ENCODE data around the gene HOTAIR.

The HOTAIR gene

GRCh38 chr12:54000116-54001114 lies 25.7 kb upstream of the HOTAIR start, which contains the start of gene HOXC9:
Gene HOXC9 (plus strand): TSS chr12:54000161. CDS start chr12:54000189, 28 bp downstream.
- DNase-seq (ENCODE audit: low spot score): peak; percentile 14
- FAIRE-seq: no peak

- DNase-seq (ENCODE audit: low spot score) (peak; percentile 11), FAIRE-seq (no peak)
These were observed 24.9 kb upstream of the HOTAIR start for GRCh38 chr12:53999559-54000115.

- DNase-seq (ENCODE audit: low spot score) (no peak), FAIRE-seq (no peak)
These were observed 24.1 kb upstream of the HOTAIR start for GRCh38 chr12:53998900-53999236.

- FAIRE-seq (no peak), DNase-seq (ENCODE audit: low spot score) (no peak)
These were observed 23.6 kb upstream of the HOTAIR start for GRCh38 chr12:53998110-53998899.

GRCh38 chr12:53997204-53998109 lies 22.7 kb upstream of the HOTAIR start:
- no peak for FAIRE-seq

GRCh38 chr12:53996240-53997203 lies 21.8 kb upstream of the HOTAIR start:
- FAIRE-seq: no peak
- no peak for DNase-seq (ENCODE audit: low spot score)

More at GRCh38 chr12:53997204-53998109, 22.7 kb upstream of the HOTAIR start:
- no peak for DNase-seq (ENCODE audit: low spot score)

GRCh38 chr12:53995378-53996239 lies 20.9 kb upstream of the HOTAIR start:
- DNase-seq (ENCODE audit: low spot score): peak; percentile 58

GRCh38 chr12:53995002-53995377 lies 20.2 kb upstream of the HOTAIR start:
- DNase-seq (ENCODE audit: low spot score) (no peak), FAIRE-seq (no peak)

More at GRCh38 chr12:53995378-53996239, 20.9 kb upstream of the HOTAIR start:
- no peak for FAIRE-seq

GRCh38 chr12:53994264-53995001 lies 19.7 kb upstream of the HOTAIR start:
- peak; percentile 32 for DNase-seq (ENCODE audit: low spot score)
- FAIRE-seq: no peak

GRCh38 chr12:53994009-53994263 lies 19.2 kb upstream of the HOTAIR start:
- FAIRE-seq: no peak
- DNase-seq (ENCODE audit: low spot score): no peak

GRCh38 chr12:53993162-53994008 lies 18.6 kb upstream of the HOTAIR start:
- no peak for DNase-seq (ENCODE audit: low spot score)
- no peak for FAIRE-seq

- no peak for DNase-seq (ENCODE audit: low spot score)
- no peak for FAIRE-seq
These were observed 17.7 kb upstream of the HOTAIR start for GRCh38 chr12:53992377-53992889.

GRCh38 chr12:53991077-53991460 lies 16.3 kb upstream of the HOTAIR start:
- FAIRE-seq (peak; percentile 81), DNase-seq (ENCODE audit: low spot score) (peak; percentile 67)

GRCh38 chr12:53990311-53991076 lies 15.7 kb upstream of the HOTAIR start:
- FAIRE-seq: peak; percentile 90
- DNase-seq (ENCODE audit: low spot score): peak; percentile 49

- DNase-seq (ENCODE audit: low spot score) (no peak), FAIRE-seq (no peak)
These were observed 14.7 kb upstream of the HOTAIR start for GRCh38 chr12:53989227-53990113.
